GM18505 (cell line): Measurements from ENCODE around the gene C19orf25.
"Not testable (repeated sequence)": the region's sequence is repeated elsewhere in the genome, so short reads cannot be mapped to it uniquely, and the experiment has no call there.

Experiments used
- ATAC-seq: cut with Tn5 transposase; IDR thresholded peaks from one replicate; pipeline ENCODE4 v1.9.1; 2021; ENCODE audit not compliant: unreplicated experiment
- POLR2A ChIP-seq: IDR thresholded peaks from 4 replicates; pipeline ENCODE4 v1.6.1; 2011; ENCODE audit warnings: borderline replicate concordance; ENCODE audit not compliant: insufficient read depth, insufficient read length; ENCODE audit errors: extremely low read depth

C19orf25 gene

DNA sequence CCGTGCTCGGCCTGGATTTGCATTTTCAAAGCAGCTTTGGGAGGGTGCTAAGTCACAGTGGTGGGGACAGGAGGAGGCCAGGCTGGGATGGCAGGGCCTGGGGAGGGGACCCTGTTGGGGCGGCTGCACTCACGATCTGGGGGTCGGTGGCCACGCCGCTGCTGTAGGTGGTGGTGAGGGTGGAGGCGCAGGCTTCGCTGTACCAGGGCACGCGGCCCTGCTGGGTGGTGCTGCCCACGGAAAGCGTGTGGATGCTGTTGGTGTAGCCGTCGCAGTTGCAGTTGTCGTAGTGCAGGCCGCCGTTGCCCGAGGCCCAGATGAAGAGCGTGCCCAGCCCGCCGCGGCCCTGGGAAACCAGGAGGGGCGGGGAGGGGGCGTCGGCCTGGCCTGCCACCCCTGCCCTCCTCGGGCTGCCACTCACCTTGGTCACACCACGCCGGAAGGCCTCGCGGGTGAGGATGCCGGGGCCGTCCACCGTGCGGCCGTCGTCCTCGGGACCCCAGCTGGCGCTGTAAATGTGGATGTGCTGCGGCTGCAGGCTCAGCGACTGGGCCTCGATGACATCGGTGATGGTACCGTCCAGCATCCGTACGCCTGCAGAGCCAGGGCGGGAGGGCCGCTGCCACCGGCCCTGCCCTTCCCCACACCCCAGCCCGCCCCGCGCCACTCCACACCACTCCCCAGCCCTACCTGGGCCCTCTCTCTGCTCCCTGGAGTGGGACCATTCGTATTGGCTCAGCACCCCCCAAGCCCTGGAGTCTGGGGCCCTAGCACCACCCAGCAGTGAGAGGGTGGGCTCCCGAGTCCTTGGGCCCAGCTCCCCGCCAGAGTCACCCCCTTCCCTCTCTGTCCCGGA, 7.9 kb upstream of the C19orf25 start:
- TF ChIP-seq POLR2A, result no peak
- no peak for ATAC-seq

DNA sequence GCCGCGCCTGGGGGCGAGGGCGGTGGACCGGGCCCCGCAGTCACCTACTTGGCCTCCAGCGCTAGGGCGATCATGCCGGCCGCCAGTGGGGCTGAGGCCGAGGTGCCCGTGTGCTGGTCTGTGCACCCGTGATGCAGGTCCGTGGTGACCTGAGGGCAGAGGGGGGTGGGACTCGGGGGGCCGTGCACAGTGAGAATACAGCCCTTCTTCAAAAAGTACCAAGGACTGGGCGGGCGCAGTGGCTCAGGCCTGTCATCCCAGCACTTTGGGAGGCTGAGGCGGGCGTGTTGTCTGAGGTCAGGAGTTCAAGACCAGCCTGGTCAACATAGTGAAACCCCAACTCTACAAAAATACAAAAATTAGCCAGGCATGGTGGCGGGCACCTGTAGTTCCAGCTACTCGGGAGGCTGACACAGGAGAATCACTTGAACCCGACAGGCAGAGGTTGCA, 5.0 kb upstream of the C19orf25 start:
- ATAC-seq, result no peak
- no peak for TF ChIP-seq POLR2A

DNA sequence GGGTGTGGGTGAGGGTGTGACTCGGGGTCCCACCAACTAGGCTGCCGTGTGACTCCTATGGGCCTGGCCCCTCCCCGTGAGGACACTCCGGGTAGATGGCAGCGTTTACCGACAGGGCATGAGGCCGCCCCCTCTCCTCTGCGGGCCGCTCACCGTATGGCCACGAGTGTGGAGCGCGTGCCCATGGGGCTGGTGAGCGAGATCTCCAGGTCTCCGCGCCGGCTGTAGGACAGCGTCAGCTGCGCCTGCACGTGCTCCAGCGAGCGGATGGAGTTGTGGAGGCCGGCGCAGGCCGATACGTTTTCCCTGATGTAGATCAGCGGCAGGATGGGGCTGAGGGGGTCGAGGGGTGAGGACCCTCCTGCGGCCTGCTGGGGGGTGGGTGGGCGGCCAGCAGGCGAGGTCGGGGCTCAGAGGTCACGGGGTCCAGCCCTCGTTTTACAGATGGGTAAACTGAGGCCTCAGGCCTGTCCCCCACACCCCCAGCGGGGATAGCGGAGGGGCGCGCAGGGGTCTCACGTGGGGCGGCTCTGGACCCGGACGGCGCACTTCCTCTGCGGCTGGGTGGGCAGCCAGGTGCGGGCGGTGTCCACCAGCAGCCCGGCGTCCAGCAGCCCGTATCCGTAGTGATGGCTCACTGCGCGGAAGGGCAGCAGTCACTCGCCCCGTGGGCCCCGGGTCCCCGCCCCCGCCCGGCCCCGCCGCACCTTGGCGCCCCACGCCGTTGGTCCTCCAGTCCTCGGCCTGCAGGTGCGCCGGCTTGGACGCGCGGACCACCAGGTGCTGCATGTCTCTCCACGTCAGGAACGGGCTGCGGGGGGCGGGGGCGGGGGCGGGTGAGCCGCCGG, 4.3 kb upstream of the C19orf25 start:
- no peak for ATAC-seq
- TF ChIP-seq POLR2A, result no peak

DNA sequence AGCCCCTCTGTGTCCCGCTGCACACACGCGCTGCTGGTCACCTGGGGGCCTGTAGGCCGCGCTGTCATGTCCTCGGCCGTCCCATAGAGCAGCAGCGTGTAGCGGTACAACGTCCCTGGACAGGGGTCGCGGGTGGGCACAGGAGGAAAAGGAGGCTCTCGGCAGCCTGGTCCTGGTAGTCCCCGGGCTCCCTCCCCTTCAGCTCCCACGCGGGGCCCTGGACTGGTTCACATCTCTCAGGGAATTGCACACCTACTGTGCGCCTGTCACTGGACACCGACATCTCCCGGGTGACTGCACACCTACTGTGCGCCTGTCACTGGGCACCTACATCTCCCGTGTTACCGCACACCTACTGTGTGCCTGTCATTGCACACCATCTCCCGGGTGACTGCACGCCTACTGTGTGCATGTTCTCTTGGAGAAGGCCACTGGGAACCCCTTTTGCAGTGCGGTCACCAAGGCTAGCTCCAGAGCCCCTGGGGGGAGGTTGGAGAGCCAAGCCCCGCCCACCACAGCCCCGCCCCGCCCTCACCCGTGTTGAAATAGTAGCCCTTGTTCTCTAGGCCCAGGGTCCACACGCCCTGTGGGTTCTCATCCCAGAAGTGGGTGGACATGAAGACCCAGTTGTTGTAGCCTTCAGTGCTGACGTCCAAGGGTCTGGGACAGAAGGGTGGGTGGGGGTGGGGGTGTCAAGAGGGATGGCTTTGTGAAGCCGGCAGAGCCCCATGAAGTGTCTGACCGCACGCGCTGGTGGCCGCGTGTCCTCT, 3.5 kb upstream of the C19orf25 start:
- ATAC-seq, result no peak
- no peak for TF ChIP-seq POLR2A

DNA sequence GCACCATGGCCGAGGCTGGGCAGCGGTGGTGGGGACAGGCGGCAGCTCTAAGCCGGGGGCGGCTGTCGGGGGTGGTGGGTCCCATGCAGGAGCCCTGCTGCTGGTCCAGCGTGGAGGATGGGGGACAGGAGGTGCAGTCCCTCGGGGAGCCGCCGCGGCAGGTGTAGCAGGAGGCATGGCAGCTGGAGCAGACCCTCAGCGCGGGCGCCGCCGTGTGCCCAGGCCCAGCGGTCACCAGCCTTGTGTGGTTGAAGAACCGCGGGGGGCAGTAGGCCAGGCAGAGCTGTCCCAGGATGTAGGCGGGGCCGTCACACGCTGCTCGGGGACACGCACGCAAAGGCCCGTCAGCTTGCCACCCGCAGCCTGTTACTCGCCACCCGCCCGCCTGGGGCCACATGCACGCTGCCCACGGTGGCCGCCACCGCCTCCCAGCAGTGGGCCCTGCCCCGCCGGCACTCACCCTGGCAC, 2.9 kb upstream of the C19orf25 start:
- no peak for ATAC-seq
- no peak for TF ChIP-seq POLR2A

DNA sequence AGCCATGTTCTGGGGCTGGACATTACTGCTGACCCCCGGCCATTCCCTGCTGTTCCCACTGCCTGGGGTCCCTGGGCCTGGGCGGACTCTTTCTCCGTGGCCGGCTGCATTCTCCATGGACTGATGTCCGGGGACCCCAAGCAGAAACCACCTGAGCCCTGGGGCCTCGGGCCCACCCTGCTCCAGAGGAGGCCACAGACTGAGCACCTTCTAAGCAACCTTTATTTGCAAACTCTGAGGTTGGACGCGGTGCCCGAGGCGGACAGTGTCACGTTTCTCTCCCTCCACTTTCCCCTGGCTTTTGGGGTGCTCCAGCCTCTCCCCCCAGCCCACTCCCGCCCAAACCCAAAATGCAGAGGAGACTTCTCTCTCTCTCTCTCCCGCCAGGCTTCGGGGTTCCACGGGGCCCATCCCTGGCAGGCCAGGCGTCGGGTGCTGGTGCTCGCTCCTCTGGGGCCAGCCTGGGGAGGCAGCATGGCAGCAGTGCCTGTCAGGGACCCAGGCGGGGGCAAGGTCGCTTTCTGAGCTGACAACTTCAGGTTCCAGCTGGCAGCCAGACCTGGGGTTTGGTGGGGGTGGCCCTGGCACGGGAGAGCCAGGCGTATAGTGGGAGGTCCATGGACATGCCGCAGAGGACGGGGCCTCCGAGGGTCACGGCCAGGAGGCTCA, 2.3 kb upstream of the C19orf25 start:
- TF ChIP-seq POLR2A, result no peak
- ATAC-seq, result no peak

DNA sequence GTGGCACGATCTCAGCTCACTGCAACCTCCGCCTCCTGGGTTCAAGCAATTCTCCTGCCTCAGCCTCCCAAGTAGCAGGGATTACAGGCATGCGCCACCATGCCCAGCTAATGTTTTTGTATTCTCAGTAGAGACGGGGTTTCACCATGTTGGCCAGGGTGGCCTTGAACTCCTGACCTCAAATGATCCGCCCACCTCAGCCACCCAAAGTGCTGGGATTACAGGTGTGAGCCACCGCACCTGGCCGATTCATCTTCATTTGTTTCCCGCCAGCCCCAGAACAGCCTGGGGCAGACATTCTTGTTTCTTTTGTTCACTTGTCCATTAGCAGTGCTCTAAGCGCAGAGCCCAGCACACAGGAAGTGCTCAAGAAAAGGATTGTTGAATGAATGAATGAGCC, 2.0 kb downstream of the C19orf25 start:
- not testable (repeated sequence) for ATAC-seq

DNA sequence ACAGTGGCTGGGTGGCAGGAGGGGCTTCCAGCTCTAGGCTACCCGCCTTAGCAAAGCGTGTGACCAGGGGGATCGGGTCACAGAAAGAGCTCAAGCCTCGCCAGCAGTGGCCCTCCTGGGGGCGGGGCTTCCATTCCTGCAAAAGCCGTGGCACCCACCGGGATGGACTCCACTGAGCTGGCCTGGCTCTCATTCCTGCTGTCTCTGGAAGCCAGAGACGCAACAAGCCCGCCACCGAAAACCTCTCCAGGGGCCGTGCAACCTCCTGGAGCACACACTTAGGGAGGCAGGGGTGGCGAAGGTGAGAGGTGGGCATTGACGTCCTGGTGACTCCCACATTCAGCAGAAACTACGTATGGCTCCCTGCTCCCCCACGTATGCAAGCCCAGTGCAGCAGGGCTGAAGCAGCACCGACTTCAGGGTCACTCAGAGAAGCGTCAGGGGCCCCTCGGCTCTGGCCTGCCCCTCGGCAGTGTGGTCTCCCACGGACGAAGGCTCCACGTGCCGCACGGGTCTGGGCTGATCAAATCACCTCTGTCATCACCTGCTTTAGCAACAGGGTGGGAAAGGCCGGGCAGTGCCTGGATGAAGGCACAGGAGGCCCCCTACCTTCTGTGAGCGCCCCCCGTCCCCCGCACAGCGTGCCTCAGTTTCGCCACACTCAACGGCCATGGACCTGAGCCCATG, 3.1 kb downstream of the C19orf25 start:
- TF ChIP-seq POLR2A, result no peak
- no peak for ATAC-seq

DNA sequence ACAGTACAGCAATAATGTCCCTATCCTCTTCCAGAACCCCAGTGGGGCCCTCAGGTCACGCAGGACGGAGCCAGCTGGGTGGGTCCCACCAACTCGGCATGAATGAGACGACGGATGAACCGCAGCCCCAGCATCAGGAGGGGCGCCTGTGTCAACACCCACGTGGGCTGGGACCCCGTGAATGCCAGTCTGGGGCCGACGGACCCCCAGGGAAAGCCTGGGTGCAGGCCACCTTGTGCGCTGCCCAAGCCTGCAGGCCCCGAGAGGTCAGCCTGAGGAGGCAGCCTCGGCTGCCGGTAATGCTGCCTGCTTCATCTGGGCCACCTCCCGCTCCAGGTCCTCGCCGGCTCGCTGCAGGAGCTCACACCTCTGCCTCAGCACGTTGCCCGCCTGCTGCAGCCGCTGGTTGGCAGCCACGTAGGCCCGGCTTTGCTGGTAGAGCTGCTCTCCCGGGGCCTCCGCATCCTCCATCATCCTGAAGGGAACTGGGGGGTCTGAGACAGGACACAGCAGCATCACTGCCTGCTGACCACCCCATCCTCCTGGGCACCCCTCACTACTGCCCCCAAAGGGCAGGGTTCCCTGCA, 4.2 kb downstream of the C19orf25 start:
- no peak for ATAC-seq
- TF ChIP-seq POLR2A, result no peak

DNA sequence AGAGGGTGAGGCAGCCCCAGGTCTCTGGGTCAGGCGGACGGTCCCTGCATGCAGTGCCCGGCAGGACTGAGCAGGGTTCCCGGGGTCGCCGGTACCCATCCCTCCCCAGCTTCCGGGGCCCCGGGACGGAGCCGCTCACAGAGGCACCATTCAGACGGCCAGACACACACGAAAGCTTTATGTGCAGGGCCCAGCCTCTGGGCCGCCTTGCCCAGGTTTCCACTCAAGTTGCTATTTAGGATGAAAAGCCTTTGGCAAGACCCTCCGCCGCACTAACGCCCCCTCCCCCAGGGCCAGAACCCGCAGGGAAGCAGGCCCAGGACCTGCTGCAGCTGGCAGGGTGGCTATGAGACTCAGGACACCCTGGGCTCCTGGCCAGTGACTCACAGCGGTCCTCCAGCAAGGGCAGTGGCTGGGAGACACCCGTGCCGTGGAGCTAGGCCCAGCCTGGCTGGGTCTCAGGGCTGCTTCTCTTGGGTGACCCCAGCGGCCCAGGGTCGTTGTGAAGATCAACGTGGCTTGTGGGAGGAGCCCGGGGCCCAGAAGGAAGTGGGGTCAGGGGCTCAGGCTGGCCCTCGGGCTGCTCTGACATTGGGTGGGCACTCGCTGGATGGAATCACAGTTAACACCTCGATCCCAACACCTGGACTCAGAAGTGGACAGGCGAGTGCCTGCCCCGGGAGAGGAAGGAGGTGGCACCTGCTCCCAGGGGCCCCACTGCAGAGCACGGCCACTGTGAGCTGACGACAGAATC, 4.8 kb downstream of the C19orf25 start:
- TF ChIP-seq POLR2A, result no peak
- ATAC-seq, result no peak

DNA sequence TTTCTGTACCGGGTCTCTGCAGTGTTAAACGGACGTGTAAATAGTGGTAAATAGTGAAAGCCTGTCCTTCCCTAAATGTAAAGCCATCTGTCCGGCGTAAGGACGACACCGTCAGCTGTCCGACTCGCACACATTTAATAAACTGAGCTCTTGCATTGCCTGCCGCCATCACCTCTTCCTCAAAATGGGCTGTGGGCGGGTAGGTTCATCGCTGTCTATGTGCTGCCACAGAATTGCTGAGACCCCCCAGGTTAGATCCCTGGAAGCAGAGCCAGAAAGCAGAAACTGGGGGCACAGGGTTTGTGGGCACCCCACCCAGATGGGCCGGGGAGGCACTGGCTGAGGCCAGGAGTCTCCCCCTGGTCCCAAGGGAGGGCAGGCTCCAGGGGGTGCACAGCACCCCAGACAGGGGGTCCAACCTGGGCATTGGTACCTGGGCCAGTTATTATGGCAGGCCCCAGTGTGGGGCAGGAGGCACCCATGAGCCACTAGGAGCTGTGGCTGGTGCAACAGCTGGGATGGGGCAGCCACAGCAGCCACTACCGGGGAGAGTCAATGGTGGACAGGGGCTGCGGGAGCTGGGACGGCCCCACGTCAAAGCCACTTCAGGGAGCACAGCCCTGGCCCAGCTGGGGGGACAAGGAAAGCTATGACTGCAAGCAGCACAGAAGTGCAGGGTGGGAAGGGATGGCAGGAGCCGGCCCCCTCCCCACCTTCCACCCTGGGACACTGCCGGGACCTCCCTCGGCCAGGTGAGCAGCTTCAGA, 5.7 kb downstream of the C19orf25 start:
- no peak for TF ChIP-seq POLR2A
- no peak for ATAC-seq
